Fibroblast of the aortic adventitia (primary cell): ENCODE measurements around the gene TIMM21. TPM values are rescaled to one million over a fixed set of nuclear protein-coding genes. Genes with fewer than 3 reads are reported as not detected.
A peak's percentile ranks its signal among the peaks of the same experiment; 100 is the strongest.

Experiments used
- DNase-seq: peaks from one replicate; pipeline ENCODE4 v3.0.0-alpha.2; 2010; ENCODE audit warnings: low read depth
- H3K4me3 ChIP-seq: 2 replicates; pipeline ENCODE4 v1.5.1; 2011; ENCODE audit warnings: low read depth, mild to moderate bottlenecking, control low read depth, low read length, moderate library complexity
- total RNA-seq: library from RNA; depleted of rRNA; stranded (reverse); fragments of >200 nt; gene quantifications from 2 replicates; pipeline ENCODE4 v1.2.3, GENCODE V29; 2012; ENCODE audit warnings: low replicate concordance
- TF ChIP-seq, protein P1 (sequence below): IDR thresholded peaks from 2 replicates; pipeline ENCODE4 v1.5.1; 2011; ENCODE audit warnings: mild to moderate bottlenecking, low read length, control low read depth, inconsistent platforms; ENCODE audit not compliant: insufficient read depth

The TIMM21 gene
- total RNA-seq, 1 donor, result 34.5 TPM

DNA sequence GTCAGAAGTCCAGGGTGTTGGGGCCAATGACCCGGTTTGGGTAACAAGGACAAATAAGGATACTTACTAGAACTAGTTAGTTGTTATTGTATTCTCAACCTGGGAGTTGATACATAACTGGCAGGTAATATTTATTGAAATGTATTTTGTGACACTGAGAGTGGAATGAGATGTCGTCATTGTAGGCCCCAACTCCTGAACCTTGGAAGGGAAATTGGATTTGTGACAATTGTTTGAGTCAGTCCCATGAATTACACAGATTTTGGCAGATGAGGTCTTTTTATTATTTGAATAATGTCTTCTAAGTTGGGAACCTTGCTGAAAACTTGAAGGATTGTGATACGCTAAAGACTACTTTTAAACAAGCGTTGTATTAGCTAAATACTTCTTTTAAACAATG, 5.1 kb downstream of the TIMM21 start:
- H3K4me3 ChIP-seq, result no peak overlapping the region
- TF ChIP-seq, protein P1, sequence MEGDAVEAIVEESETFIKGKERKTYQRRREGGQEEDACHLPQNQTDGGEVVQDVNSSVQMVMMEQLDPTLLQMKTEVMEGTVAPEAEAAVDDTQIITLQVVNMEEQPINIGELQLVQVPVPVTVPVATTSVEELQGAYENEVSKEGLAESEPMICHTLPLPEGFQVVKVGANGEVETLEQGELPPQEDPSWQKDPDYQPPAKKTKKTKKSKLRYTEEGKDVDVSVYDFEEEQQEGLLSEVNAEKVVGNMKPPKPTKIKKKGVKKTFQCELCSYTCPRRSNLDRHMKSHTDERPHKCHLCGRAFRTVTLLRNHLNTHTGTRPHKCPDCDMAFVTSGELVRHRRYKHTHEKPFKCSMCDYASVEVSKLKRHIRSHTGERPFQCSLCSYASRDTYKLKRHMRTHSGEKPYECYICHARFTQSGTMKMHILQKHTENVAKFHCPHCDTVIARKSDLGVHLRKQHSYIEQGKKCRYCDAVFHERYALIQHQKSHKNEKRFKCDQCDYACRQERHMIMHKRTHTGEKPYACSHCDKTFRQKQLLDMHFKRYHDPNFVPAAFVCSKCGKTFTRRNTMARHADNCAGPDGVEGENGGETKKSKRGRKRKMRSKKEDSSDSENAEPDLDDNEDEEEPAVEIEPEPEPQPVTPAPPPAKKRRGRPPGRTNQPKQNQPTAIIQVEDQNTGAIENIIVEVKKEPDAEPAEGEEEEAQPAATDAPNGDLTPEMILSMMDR, result no peak
- DNase-seq, result peak; percentile 51

DNA sequence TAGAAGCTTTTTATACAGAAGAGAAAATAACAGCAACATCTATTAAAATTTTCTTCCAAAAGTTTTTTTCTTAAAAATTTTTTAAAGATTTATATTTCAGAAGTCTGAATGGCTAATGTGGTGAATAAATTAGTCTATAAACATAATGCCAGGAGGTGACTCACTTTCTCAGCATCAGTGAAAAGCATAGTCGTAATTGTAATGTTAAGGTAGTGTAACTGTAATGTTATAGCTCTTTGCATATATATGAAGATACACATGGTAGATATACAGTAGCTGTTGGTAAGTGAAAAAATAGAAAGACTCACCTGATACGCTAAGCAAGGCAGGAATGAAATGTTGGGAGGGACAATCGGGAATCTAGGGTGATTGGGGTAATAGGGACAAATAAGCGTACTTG, 5.5 kb downstream of the TIMM21 start:
- TF ChIP-seq, protein P1, result no peak
- DNase-seq, result no peak
- H3K4me3 ChIP-seq, result no peak overlapping the region

DNA sequence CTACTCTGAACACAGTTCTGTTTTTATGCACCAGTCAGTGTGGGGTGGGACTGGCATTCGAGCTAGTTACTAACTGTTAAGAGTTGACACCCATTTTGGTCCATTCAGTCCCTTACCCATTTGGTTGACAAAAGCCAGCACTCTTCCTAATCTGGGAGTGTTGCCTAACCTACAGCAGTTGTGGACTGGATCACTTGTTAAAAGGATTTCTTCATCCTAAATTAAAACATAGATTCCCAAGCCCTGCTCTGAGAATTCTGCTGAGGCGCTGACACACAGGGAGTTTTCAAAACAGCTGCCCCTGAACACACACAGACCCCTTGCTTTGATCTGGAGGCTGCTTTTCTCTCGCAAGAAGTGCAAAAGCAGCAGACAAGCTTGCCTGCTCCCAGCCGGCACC, 6.4 kb downstream of the TIMM21 start:
- TF ChIP-seq, protein P1, result no peak
- DNase-seq, result no peak
- H3K4me3 ChIP-seq, result no peak overlapping the region

DNA sequence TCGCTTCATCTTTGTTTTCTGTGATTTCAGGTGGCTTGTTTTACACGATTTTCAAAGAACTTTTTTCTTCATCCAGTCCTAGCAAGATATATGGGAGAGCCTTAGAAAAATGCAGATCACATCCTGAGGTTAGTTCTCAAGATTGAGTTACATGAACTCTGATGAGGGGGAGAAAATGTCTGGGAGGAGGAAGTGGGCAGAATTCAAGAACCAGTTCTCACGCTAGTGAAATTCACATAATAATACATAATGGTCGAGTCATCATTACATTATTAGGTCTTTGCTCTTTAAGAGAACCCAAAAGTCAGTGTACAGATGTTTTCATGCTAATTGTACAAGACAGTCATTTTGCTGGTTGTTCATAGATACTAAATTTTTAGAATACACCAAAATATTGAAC, 7.0 kb downstream of the TIMM21 start:
- TF ChIP-seq, protein P1, result no peak
- no peak overlapping the region for H3K4me3 ChIP-seq
- DNase-seq, result no peak

DNA sequence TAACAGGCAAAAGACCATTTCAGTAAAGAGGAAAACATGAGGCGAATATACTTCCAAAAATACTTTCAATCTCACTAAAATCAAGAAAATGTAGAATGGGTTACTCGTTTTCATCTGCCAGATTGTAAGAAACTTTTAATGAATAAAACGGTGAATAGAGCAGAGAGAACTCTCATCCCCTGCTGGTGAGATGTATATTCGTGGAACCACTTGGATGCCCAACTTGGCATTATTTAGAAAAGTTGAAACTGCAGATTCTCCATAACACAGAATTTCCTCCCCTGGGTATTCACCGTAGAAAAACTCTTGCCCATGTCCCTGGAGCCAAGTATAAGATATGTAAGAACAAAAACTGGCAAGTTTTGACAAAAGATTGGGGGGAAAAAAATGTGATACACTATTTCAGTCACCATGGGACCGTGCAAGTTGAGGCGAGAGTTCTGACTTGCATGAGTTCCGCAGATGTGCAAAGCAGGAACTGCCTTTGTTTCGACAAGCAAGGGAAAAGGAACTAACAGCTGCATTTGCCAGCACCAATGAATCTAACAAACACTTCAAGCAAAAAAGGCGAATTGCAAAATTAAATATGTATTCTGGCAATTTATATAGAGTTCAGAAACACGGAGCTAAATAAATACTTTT, 14.8 kb downstream of the TIMM21 start:
- no peak overlapping the region for H3K4me3 ChIP-seq
- TF ChIP-seq, protein P1, result no peak
- DNase-seq, result no peak

DNA sequence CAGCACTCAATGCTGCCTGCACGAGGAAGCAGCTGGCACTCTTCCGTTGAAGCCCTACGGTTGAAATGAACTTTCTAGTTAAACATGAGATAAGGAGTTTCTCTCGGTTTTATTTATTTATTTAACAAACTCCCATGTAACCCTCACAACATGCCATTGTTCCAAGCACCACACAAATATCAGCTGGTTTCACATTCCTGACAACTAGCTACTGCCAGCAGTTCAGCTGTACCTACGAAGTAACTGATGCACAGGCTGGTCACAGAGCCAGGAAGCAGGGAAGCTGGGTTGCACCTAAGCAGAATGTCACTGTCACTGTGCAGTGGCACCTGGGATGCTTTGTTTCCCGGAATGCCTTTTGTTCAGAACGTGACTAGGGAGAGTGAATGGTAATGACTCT, 18.1 kb downstream of the TIMM21 start:
- DNase-seq, result no peak
- TF ChIP-seq, protein P1, result no peak

More for the DNA sequence above, 18.1 kb downstream of the TIMM21 start:
- no peak overlapping the region for H3K4me3 ChIP-seq
